HFFc6 (cell line): Measurements from ENCODE around the gene LCLAT1. TPM values are rescaled to one million over a fixed set of nuclear protein-coding genes. Genes with fewer than 3 reads are reported as not detected.

Experiments
- DNase-seq: peaks from one replicate; pipeline ENCODE4 v3.0.0-alpha.2; 2018
- H3K27ac Mint-ChIP-seq: 2 replicates; pipeline ENCODE4 v1.8.0; 2020; ENCODE audit warnings: mild to moderate bottlenecking, mixed read lengths
- H3K27me3 Mint-ChIP-seq: 2 replicates; pipeline ENCODE4 v1.8.0; 2021; ENCODE audit warnings: mild to moderate bottlenecking, moderate library complexity, mixed read lengths; ENCODE audit not compliant: insufficient read depth
- H3K36me3 Mint-ChIP-seq: 2 replicates; pipeline ENCODE4 v1.8.0; 2021; ENCODE audit warnings: low read depth, mixed read lengths
- H3K4me1 Mint-ChIP-seq: 2 replicates; pipeline ENCODE4 v1.8.0; 2020; ENCODE audit warnings: low read depth, mixed read lengths
- H3K4me3 Mint-ChIP-seq: 2 replicates; pipeline ENCODE4 v1.8.0; 2020; ENCODE audit warnings: mild to moderate bottlenecking, moderate library complexity, mixed read lengths
- H3K9me3 Mint-ChIP-seq: 2 replicates; pipeline ENCODE4 v1.8.0; 2020; ENCODE audit warnings: mild to moderate bottlenecking, mixed read lengths
- CTCF ChIP-seq: fragments of 200-600 bp; sonication (generic); IDR thresholded peaks from 2 replicates; pipeline ENCODE4 v1.5.0; 2021; ENCODE audit warnings: antibody characterized with exemption, mild to moderate bottlenecking
- total RNA-seq, 6 experiments: library from RNA; stranded (reverse); fragmentation: NEBNext Ultra II Directional; extraction: Animal tissue kit (Norgen Biotek cat#: 25700); gene quantifications; 2 replicates in 1 of 6; 3 replicates in 5 of 6; pipeline ENCODE4 v1.2.3, GENCODE V29; 2021

The LCLAT1 gene
- total RNA-seq, 6 experiments from 2014 or later: 21.0 to 27.0 (median 23.0) TPM

DNA sequence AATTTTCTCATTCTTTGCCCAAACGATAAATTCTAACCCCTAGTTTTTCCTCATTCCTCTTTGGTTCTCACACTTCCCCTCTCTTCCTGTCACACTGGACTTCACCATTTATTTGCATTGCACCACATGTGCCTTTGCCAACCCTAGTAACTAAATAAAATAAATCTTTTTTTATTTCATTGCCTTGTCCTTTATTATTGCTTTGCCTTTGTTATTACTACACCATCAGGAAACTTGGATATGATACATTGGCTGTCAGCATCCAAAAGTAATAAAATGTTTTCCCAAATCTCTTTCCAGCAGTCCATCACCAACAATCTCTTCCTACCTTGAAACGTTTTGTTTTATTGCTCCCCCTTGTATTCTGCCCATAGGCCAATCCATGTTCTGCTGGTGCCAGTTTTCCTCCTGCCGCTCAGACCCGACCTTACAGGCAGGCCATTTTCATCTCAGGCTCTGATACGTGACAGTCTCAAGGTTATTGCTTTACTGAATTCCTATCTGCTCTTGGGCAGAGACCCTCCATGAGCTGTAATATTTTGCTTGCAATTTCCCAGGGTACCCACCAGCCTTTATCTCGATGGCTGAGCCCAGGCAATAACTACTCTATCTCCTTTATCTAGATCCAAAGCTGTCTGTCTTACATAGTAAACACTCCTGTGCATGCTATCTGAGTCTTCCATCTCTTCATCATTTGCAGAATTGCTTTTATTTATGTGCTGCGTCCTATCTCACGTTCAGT lies 19.3 kb upstream of the LCLAT1 start:
- H3K4me1 Mint-ChIP-seq: peaks cover 15% of the 10 kb centered on the region
- no peak overlapping the region for H3K4me3 Mint-ChIP-seq
- DNase-seq: no peak
- no peaks in the 10 kb centered on the region for H3K36me3 Mint-ChIP-seq
- H3K9me3 Mint-ChIP-seq: no peaks in the 10 kb centered on the region
- no peak overlapping the region for H3K27ac Mint-ChIP-seq
- no peaks in the 10 kb centered on the region for H3K27me3 Mint-ChIP-seq
- no peak for TF ChIP-seq CTCF

DNA sequence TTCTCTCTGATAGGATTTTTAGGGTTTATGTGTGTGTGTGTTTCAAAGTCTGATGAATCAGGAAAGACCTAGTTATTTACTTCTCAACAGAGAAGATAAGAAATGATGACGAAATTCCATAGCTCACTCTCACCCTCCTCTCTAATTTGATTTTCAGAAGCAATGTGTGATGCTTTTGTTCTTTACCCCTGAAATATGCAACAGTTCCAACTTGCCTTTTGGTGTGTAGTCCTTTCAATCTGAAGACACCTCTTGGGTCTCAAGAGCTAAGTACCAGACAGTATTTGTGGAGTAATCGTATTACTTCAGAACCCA lies 18.7 kb upstream of the LCLAT1 start:
- Mint-ChIP-seq H3K36me3 (no peaks in the 10 kb centered on the region), H3K4me3 (no peak overlapping the region), H3K9me3 (no peaks in the 10 kb centered on the region), H3K27ac (no peak overlapping the region), H3K4me1 (peaks cover 12% of the 10 kb centered on the region), H3K27me3 (no peaks in the 10 kb centered on the region)
- DNase-seq: no peak
- TF ChIP-seq CTCF: no peak

DNA sequence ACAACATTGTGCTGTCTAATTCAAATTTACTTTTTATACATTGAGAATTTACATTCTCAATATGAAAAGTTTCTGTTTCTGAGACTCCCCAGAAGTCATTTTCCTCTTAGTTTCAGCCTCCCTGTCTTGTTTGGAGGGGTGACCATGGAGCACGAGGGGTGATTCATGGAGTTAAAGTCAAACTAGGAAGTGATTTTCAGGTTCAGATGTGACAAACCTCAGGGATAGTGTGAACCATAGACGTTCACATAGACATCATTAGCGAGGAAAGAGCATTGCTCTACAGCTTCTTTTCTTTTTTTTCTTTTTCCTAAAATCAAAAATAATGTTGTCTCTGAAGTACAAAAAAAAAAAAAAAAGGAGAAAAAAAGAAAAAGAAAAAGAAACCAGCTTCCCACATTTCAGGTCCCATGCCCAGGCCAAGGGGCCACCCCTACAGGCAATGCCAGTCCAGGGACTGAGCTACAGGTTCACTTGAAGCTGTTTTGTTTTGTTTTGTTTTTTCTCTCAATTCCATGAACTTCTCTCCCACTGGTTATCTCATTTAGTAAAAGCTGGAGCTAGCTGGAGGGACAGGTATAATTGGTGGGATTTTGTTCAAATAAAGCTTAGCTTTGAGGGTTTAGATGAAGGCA lies 18.1 kb upstream of the LCLAT1 start:
- H3K36me3 Mint-ChIP-seq: no peaks in the 10 kb centered on the region
- H3K27me3 Mint-ChIP-seq: no peaks in the 10 kb centered on the region
- no peak overlapping the region for H3K27ac Mint-ChIP-seq
- DNase-seq: no peak
- peaks cover 16% of the 10 kb centered on the region for H3K4me1 Mint-ChIP-seq
- no peaks in the 10 kb centered on the region for H3K9me3 Mint-ChIP-seq
- TF ChIP-seq CTCF: no peak
- no peak overlapping the region for H3K4me3 Mint-ChIP-seq

DNA sequence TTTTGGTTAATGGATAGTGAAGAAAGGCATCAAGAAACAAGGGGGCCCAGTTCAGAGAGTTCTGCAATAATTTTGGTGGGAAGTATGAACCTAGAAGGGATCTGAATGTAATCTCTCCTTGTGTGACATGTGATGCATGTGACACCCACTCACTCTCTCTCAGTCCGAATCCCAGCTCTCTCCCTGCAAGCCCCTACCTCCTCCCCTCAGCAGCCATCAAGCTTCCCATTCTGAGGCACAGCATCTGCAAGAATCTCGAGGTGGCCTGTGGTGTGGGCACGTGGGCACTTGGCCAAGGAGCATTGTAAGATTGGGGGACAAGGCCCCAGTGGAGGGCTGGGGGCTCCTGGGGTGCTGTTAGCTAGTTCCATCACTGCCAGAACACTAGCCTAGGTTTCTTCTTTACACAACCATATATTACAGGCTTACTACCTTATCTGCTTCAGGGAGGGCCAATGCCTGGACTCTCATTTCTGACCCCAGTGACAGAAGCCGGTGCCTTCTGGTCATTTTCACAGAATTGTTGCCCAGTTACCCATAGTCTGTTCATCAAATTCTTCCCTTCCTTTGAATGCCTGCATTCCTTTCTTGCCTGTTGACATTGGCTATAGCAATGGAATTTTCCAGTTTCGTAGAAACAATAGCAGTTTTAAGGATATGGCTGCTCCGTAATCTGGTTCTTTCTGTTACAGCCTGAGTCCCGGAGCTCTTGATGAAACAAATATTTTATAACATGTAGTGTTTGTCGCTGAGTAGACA lies 13.3 kb upstream of the LCLAT1 start:
- H3K9me3 Mint-ChIP-seq: no peaks in the 10 kb centered on the region
- TF ChIP-seq CTCF: no peak
- DNase-seq: no peak
- H3K27ac Mint-ChIP-seq: no peak overlapping the region
- peaks cover 3% of the 10 kb centered on the region for H3K27me3 Mint-ChIP-seq
- peaks cover 20% of the 10 kb centered on the region for H3K4me1 Mint-ChIP-seq
- H3K36me3 Mint-ChIP-seq: no peaks in the 10 kb centered on the region
- no peak overlapping the region for H3K4me3 Mint-ChIP-seq

GRCh38 chr2:30434708-30435107 lies 12.3 kb upstream of the LCLAT1 start:
- peaks cover 3% of the 10 kb centered on the region for H3K27me3 Mint-ChIP-seq
- TF ChIP-seq CTCF: no peak
- H3K27ac Mint-ChIP-seq: no peak overlapping the region
- H3K4me1 Mint-ChIP-seq: peaks cover 20% of the 10 kb centered on the region
- H3K9me3 Mint-ChIP-seq: no peaks in the 10 kb centered on the region
- no peak for DNase-seq
- no peaks in the 10 kb centered on the region for H3K36me3 Mint-ChIP-seq
- H3K4me3 Mint-ChIP-seq: no peak overlapping the region
